HCT116 (cell line): ENCODE measurements around the gene NLRP14. TPM values are rescaled to one million over a fixed set of nuclear protein-coding genes. Genes with fewer than 3 reads are reported as not detected.

Experiments used
- total RNA-seq: library from RNA; stranded (reverse); gene quantifications from one replicate; pipeline ENCODE4 v1.2.1, GENCODE V29; 2021; ENCODE audit not compliant: unreplicated experiment

NLRP14 gene
- total RNA-seq, 1 experiment from 2014 or later, result 0.49 TPM

Other genes with a start within 250 kb of the NLRP14 start
- 0.07 TPM for gene OR2AG2, start 248.5 kb upstream of the NLRP14 start, total RNA-seq
- gene OR2AG1, start 237.5 kb upstream of the NLRP14 start, total RNA-seq, result not detected
- 0.22 TPM for gene OR6A2, start 220.8 kb upstream of the NLRP14 start, total RNA-seq
- gene OR10A5, start 174.8 kb upstream of the NLRP14 start, total RNA-seq, result not detected
- not detected for gene OR10A2, start 157.4 kb upstream of the NLRP14 start, total RNA-seq
- not detected for gene OR10A4, start 143.9 kb upstream of the NLRP14 start, total RNA-seq
- gene OR2D2, start 128.0 kb upstream of the NLRP14 start, total RNA-seq, result 0.20 TPM
- gene OR2D3, start 99.5 kb upstream of the NLRP14 start, total RNA-seq, result not detected
- 9.9 TPM for gene ZNF215, start 94.1 kb upstream of the NLRP14 start, total RNA-seq
- gene ZNF214, start 133 bp upstream of the NLRP14 start, total RNA-seq, result 2.1 TPM
- 0.12 TPM for gene RBMXL2, start 68.5 kb downstream of the NLRP14 start, total RNA-seq
- not detected for gene SYT9, start 231.4 kb downstream of the NLRP14 start, total RNA-seq